Subcutaneous abdominal adipose tissue (tissue), 5 donors: Measurements from ENCODE around the gene CFAP54.
A peak's percentile ranks its signal among the peaks of the same experiment; 100 is the strongest.

ENCODE experiments used
- H3K27ac ChIP-seq: one replicate; pipeline ENCODE4 v1.7.0; 2013; ENCODE audit warnings: low read depth, mild to moderate bottlenecking, inconsistent platforms, low read length, moderate library complexity
- H3K27me3 ChIP-seq, 5 donors: one replicate each; pipeline ENCODE4 v1.7.0; 2013; ENCODE audit warnings: low read length in 5 of 5, inconsistent platforms in 1 of 5; ENCODE audit not compliant: control insufficient read depth in 5 of 5, insufficient read depth in 4 of 5
- H3K36me3 ChIP-seq, 5 donors: one replicate each; pipeline ENCODE4 v1.7.0; 2013; ENCODE audit warnings: low read length in 5 of 5; ENCODE audit not compliant: control insufficient read depth in 5 of 5, insufficient read depth in 5 of 5
- H3K4me1 ChIP-seq, 5 donors: one replicate each; pipeline ENCODE4 v1.7.0; 2013; ENCODE audit warnings: low read length in 5 of 5, mild to moderate bottlenecking in 3 of 5, moderate library complexity in 1 of 5; ENCODE audit not compliant: control insufficient read depth in 5 of 5, insufficient read depth in 5 of 5
- H3K4me3 ChIP-seq, 5 donors: one replicate each; pipeline ENCODE4 v1.7.0; 2013; ENCODE audit warnings: low read length in 5 of 5, low read depth in 1 of 5
- H3K9ac ChIP-seq, 5 donors: one replicate each; pipeline ENCODE4 v1.7.0; 2013; ENCODE audit warnings: low read length in 5 of 5, mild to moderate bottlenecking in 4 of 5, moderate library complexity in 3 of 5
- H3K9me3 ChIP-seq, 5 donors: one replicate each; pipeline ENCODE4 v1.7.0; 2013; ENCODE audit warnings: low read length in 5 of 5; ENCODE audit not compliant: control insufficient read depth in 5 of 5
- donor health status: healthy.
- donor health status: healthy.
- donor health status: healthy.
- donor health status: healthy.
- donor health status: healthy.

CFAP54 gene

DNA sequence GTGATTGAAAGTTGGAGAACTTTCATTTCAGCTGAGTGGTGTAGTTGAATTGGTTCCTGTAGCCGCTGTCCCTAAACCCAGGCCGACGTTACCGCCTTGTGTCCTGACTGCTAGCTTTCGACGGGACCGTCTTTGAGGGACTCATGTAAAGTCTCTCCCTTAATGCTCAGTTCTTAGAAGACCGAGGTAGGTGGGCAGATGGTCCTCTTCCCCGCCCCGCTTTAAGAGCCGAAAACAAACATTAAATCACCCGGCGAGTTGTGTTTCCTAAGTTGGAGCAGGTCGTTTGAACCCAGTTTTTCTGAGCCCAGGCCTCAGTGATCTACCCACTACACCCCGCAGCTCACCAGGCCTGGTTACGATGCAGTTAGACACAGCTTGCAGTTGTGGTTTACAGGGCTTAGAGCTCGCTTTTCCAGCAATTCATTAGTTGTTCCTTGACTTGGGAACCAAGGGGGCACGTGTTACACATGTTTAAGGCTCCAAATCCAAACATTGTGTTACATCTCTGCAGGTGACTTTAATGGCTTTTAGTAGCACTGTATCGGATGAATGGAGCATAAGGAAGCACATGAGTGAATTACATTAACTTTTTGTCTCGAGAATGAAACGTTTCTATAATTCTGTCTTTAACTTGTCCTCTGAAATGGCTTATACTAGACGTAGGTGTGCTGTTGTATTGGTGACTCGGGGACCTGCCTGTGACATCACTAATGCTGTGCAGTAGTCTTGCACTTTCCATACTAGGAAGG, 418.5 kb downstream of the CFAP54 start:
- Histone ChIP-seq H3K27me3 (no peaks in the 10 kb centered on the region), H3K4me3 (peak overlapping the region; percentile 83 to 97 (median 86)), H3K27ac (peak overlapping the region; percentile 71), H3K9me3 (no peaks in the 10 kb centered on the region), H3K4me1 (peaks cover 0 to 22% (median 20%) of the 10 kb centered on the region in 5 donors), H3K36me3 (peaks cover 0 to under 1% (median 0%) of the 10 kb centered on the region in 5 donors), H3K9ac (peak overlapping the region; percentile 75 to 96 (median 87))

DNA sequence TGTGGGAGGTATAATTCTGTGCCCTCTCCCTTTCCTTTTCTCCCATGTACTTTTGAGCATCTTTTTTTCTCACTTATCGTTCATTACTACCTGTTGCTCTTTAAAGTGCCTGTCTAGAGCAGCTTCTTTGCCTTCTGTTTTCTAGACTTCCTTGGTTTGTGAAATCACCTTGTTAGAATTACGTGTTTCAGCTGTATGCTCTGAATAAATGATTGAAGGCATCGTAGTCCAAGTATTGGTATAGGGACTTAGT, 419.0 kb downstream of the CFAP54 start:
- Histone ChIP-seq H3K9ac (peak overlapping the region in 3 of 5 donors; percentile 87 to 96 (median 92)), H3K27ac (no peak overlapping the region), H3K9me3 (no peaks in the 10 kb centered on the region), H3K4me1 (peaks cover 0 to 22% (median 20%) of the 10 kb centered on the region in 5 donors), H3K4me3 (peak overlapping the region in 4 of 5 donors; percentile 83 to 97 (median 89)), H3K36me3 (peaks cover 0 to 4% (median 0%) of the 10 kb centered on the region in 5 donors), H3K27me3 (no peaks in the 10 kb centered on the region)

DNA sequence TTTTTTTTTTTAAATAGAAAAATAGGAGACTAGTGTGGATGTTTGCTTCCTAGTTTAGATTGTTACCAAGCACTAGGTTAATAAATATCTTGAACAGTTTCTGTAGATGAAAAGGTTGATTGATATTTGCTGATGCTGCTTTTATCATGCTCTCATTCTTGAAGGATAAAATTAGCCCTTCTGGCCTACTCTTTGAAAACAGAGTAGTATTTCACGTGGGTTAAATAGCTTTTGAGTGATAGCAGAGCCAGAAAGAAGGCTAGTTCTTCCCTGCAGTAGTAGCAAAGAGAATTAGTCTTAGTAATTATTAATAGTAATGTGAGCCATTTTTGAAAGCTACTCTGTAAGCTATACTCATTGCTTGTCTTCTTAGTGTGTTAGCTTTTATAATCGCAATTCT, 422.9 kb downstream of the CFAP54 start:
- no peak overlapping the region for H3K4me3 ChIP-seq
- no peaks in the 10 kb centered on the region for H3K27me3 ChIP-seq
- H3K36me3 ChIP-seq = peaks cover 0 to 4% (median 0%) of the 10 kb centered on the region in 5 donors
- peaks cover 0 to 13% (median 12%) of the 10 kb centered on the region in 5 donors for H3K4me1 ChIP-seq
- H3K9ac ChIP-seq = no peak overlapping the region
- H3K27ac ChIP-seq = no peak overlapping the region
- H3K9me3 ChIP-seq = no peaks in the 10 kb centered on the region

DNA sequence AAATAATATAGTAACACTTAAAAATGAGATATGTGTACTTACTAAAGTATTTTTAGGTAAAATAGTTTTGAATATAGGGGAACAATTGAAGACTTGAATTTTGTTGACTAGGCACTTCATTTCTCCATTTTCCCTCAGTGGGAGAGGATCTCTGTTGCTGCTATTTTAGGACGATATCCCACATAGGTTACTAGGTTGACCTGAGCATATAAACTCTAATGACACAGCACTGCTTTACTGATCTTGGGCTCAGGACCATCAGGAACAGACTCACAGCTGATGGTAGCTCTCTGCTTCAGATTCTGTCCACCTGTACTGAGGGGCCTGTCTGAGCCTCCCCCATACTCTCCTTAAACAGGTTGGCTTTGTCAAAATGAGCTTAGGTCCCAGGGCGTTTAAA, 423.6 kb downstream of the CFAP54 start:
- peaks cover 0 to 4% (median 0%) of the 10 kb centered on the region in 5 donors for H3K36me3 ChIP-seq
- no peaks in the 10 kb centered on the region for H3K9me3 ChIP-seq
- H3K4me3 ChIP-seq = no peak overlapping the region
- no peak overlapping the region for H3K9ac ChIP-seq
- H3K4me1 ChIP-seq = peaks cover 0 to 8% (median 6%) of the 10 kb centered on the region in 5 donors
- no peaks in the 10 kb centered on the region for H3K27me3 ChIP-seq
- no peak overlapping the region for H3K27ac ChIP-seq

DNA sequence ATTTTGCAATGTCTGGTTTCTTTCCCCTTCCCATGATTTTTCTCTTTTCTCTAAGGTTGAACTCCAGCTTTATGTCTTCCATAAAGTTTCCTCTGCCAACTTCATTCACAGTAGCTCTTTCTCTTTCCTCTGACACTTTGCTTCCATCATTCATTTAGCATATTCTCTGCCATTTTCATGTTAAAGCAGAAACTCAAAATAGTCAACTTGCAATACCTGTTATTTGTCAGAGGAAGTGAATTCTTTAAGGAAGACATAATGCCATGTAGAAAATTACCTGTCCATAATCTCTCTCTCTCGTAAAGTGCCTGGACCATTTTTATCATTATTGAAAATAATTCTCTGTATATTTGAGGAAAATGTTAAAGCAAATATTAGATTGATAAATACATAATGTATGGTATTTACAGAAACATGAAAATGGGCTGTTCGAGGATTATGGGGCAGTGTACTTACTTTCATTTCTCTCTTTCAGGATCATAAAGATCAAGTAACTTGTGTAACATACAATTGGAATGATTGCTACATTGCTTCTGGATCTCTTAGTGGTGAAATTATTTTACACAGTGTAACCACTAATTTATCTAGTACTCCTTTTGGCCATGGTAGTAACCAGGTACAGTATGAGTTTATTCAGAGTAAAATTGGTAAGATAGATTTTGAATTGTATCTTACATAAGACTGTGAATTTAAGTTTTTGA, 430.3 kb downstream of the CFAP54 start:
- Histone ChIP-seq H3K9me3 (peaks cover 0 to 5% (median 0%) of the 10 kb centered on the region in 5 donors), H3K27me3 (no peaks in the 10 kb centered on the region), H3K4me3 (no peak overlapping the region), H3K27ac (no peak overlapping the region), H3K9ac (no peak overlapping the region), H3K4me1 (no peaks in the 10 kb centered on the region), H3K36me3 (peaks cover 0 to 5% (median 2%) of the 10 kb centered on the region in 5 donors)
